DMS114 treated with DMSO at 0.1 percent for 48 hours (cell line): ENCODE measurements around the gene ATP7B.

Experiments
- DNase-seq: peaks from one replicate; lab custom pipeline; 2025; ENCODE audit not compliant: unreplicated experiment; lab: John Stamatoyannopoulos, UW

ATP7B gene

DNA sequence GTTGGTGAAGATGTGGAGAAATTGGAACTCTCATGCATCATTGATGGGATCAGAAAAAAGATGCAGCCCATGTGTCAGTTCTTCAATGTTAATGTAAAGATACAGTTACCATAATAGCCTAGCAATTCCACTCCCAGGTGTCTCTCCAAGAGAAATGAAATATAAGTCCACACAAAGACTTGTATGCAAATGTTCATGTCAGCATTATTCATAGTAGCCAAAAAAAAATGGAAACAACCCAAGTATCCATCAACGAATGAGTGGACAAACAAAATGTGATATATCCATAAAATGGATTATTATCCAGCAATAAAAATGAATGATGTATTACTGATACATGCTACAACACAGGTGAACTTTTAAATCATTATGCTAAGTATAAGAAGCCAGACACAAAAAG is 110.8 kb downstream of the ATP7B start:
- no peak for DNase-seq

GRCh38 chr13:51895906-51896888 is 115.1 kb downstream of the ATP7B start:
- DNase-seq: no peak

DNA sequence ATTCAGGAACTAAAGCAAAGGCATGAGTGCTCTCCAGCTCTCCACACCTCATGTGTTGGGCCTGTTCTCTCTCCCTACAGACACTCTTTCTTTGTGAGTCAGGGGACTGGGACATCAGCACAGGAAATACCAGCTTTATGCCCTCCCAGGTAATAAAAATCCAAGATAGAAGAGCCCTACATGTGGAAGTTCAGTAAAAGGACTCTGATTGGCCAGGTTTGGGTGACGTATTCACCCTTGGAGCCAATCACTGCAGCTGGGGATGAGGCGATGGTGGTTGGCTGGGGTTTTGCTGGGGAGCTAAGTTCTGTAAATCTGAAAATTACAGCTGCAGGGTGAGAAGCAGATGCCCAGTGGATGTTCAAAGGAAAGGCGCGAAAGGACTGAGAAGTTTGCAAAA is 117.0 kb downstream of the ATP7B start:
- DNase-seq: no peak

DNA sequence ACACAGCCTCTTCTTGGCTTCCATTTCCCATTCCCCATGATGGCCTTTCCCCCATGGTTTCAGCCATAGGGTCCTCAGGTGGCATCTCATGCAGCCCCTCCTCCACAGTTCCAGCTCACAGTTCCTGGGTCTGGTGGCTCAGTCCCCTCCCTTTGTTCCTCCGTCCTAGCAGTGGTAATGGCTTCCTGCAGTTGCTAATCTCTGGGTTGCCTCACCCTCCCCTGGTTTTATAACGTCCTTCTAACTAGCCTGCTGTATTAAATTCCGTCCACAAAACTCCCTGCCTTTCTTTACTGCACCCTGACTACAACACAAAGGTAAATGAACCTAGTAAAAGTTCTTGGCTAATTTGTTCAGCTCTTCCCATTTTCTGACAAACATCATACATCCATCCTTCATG is 118.6 kb downstream of the ATP7B start:
- DNase-seq: no peak

DNA sequence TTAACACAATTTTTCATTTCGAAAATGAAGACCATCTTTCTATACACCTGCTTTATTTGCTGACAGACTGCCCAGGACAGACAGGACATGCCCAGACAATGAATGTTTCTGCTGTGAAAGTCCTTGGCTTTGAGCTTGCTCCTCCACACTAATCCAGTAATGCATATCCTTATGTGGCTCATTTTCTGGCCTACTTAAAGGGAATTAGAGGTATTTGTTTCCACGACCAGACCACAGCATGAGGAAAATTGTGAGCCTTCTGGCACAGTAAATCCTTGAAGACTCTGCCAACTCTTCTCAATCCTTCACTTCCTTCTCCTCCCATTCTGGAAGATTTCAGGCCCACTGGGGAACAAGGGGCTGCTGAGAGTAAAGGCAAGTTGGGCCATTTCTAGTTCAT is 123.8 kb downstream of the ATP7B start:
- no peak for DNase-seq

- DNase-seq: no peak
Measured at GRCh38 chr13:51885651-51886050, 125.6 kb downstream of the ATP7B start.

DNA sequence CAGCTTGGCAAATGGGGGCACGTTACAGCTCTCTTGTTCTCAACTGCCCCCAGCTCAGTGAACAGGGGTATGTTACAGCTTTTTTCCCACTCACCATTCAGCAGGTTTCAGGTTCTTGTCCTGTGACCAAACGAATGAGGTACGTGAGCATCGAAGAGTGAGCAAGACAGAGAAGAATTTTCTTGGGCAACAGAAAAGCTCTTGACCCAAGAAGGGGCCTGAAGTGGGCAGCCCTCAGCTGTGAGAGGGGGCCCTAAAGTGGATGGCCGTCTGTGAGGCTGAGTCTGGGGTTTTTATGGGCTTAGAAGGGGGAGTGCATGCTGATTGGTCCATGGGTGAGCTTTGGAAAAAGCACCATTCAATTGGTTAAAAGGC is 128.0 kb downstream of the ATP7B start:
- no peak for DNase-seq
